A172 (cell line): ENCODE results near the gene CAP1. TPM values are rescaled to one million over a fixed set of nuclear protein-coding genes. Genes with fewer than 3 reads are reported as not detected.
A peak's percentile ranks its signal among the peaks of the same experiment; 100 is the strongest.

Source experiments
- DNase-seq: peaks from one replicate; pipeline ENCODE4 v3.0.0-alpha.2; 2015; ENCODE audit warnings: low spot score
- total RNA-seq: library from RNA; depleted of rRNA; stranded (reverse); fragments of >200 nt; shearing (Covaris generic); gene quantifications from 2 replicates; pipeline ENCODE4 v1.2.3, GENCODE V29; 2014; rRNA removed

CAP1 gene
- total RNA-seq, 1 experiment from 2014 or later: 386 TPM

DNA sequence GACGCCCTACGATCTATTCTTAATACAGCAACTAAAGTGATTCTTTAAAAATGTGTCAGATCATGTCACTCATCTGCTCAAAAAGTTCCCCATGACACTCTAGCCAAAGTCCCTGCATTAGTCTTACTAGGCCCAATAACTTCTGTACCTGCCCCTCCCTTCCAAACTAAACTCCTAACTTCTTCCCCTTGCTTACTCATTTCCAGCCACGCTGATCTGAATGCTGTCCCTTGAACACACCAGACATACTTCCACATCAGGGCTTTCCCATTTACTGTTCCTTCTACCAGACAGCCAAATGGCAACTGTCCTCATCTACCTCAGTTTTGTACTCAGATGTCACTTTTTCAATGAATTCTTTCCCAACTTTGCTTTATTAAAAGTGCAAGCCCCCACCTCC, 55.3 kb downstream of the CAP1 start:
- DNase-seq: no peak

- no peak for DNase-seq
These were observed 56.1 kb downstream of the CAP1 start for GRCh38 chr1:40096646-40096976.

- DNase-seq: peak; percentile 51
These were observed 56.7 kb downstream of the CAP1 start, which contains the start of gene PPT1 for GRCh38 chr1:40096977-40097782. PPT1 (minus strand) TSS chr1:40097252; CDS start chr1:40097238, 14 bp downstream.

DNA sequence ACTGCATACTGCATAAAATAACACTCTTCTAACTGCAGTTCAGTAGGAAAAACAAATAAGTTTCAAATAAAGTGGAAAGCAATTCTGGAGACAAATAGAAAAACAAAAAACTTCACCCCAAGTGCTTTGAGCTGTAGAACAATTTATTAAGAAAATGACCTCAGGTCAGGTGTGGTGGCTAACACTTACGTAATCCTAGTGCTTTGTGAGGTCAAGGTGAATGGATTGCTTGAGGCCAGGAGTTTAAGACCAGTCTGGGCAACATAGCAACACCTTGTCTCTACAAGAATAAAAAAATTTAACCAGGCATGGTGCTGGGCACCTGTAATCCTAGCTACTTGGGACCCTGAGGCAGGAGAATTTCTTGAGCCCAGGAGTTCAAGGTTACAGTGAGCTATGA, 61.5 kb downstream of the CAP1 start:
- DNase-seq: no peak

GRCh38 chr1:40102896-40103295, 62.4 kb downstream of the CAP1 start:
- no peak for DNase-seq

- DNase-seq: no peak
These were observed 64.5 kb downstream of the CAP1 start for GRCh38 chr1:40105028-40105427.

DNA sequence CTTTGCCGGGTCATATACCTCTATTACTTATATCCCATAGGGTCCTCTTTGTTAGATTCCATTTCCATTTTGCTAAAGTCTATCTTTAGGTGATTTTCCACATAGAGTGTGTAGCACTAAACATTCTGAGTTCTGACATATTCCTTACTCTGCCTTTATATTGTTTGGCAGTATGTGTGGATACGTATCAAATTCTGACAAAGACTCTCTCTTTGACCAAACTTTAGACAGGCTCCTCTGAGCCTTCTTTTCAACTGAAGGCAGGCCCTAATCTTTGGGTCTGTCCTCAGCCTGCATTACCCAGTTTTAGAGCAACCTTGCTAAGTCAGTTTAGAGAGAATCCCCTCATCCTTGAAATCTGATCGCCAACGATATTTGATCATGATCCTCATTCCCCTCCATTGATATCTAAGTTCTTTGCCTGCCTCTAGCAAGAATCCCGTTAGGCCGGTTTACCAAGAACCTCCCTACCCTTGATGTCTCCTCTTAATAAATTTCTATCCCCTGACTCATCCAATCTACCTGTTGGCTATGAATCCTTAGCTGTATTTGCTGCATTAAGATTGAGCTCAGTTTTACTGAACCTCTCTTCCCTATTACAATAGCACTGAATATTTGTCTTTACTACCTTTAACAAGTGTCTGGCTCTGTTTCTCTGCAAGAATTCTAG, 66.9 kb downstream of the CAP1 start:
- no peak for DNase-seq

GRCh38 chr1:40110389-40110788, 69.9 kb downstream of the CAP1 start:
- DNase-seq: no peak

GRCh38 chr1:40114400-40114799, 73.9 kb downstream of the CAP1 start:
- no peak for DNase-seq

GRCh38 chr1:40120128-40120527, 79.6 kb downstream of the CAP1 start:
- DNase-seq: no peak

Other genes starting within 250 kb of the CAP1 start
- gene TRIT1, start 157.2 kb upstream of the CAP1 start, total RNA-seq: 23.2 and 38.1 TPM in 2 replicates
- 0.43 and 1.5 TPM in 2 replicates for gene MYCL, start 138.8 kb upstream of the CAP1 start, total RNA-seq
- gene MFSD2A, start 85.6 kb upstream of the CAP1 start, total RNA-seq: 1.8 and 3.0 TPM in 2 replicates
- gene PPT1, start 56.5 kb downstream of the CAP1 start, total RNA-seq: 78.7 and 88.3 TPM in 2 replicates
- 12.1 and 12.6 TPM in 2 replicates for gene RLF, start 120.7 kb downstream of the CAP1 start, total RNA-seq
- gene TMCO2, start 207.2 kb downstream of the CAP1 start, total RNA-seq: not detected in 2 replicates
- gene ZMPSTE24, start 217.5 kb downstream of the CAP1 start, total RNA-seq: 86.7 and 131 TPM in 2 replicates